ENCODE measurements around the gene RPS14.
A peak's percentile ranks its signal among the peaks of the same experiment; 100 is the strongest.
"Not testable (repeated sequence)": the region's sequence is repeated elsewhere in the genome, so short reads cannot be mapped to it uniquely, and the experiment has no call there.

The RPS14 gene

GRCh38 chr5:150443242-150444075, 6.1 kb downstream of the RPS14 start:
- no peak for DNase-seq

GRCh38 chr5:150442699-150443080, 6.8 kb downstream of the RPS14 start:
- no peak for DNase-seq

DNA sequence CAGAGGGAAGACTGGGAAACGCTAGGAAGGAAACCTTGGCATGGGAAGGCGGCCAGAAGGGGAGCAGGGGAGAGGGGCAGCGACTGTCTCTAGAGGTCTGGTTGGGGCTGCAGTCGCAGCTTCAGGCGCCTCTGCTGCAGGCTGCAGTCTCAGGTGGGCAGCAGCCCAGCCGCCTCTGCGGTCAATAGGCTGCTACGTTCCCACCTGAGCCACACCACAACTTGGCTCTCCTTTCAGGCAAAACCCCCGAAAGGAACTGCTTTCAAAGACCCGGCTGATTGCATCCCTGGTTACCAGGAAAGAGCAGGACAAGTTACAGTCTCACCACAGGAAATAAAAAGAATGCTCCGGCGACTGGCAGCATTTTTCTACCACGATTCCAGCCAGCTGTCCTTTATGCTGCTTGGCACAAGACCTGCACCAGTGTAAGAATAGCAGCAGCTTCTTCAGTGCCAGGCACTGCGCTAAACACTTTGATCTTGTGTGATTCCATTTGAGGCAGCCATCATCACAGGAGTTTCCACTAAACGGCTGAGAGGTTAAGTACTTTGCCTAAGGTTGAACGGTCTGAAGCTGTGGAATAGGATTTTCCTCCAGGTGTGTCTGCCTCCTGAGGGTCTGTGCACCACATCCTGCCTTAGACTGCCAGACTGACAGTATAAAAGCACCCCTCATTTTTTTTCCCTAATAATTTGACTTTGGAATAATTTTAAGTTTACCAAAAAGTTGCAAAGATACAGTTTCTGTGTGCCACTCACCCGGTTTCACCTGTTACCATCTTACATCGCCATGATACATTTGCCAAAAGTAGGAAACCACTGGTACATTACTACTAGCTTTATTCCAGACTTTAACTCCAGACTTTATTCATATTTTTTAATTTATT, 7.5 kb downstream of the RPS14 start:
- DNase-seq, result no peak

DNA sequence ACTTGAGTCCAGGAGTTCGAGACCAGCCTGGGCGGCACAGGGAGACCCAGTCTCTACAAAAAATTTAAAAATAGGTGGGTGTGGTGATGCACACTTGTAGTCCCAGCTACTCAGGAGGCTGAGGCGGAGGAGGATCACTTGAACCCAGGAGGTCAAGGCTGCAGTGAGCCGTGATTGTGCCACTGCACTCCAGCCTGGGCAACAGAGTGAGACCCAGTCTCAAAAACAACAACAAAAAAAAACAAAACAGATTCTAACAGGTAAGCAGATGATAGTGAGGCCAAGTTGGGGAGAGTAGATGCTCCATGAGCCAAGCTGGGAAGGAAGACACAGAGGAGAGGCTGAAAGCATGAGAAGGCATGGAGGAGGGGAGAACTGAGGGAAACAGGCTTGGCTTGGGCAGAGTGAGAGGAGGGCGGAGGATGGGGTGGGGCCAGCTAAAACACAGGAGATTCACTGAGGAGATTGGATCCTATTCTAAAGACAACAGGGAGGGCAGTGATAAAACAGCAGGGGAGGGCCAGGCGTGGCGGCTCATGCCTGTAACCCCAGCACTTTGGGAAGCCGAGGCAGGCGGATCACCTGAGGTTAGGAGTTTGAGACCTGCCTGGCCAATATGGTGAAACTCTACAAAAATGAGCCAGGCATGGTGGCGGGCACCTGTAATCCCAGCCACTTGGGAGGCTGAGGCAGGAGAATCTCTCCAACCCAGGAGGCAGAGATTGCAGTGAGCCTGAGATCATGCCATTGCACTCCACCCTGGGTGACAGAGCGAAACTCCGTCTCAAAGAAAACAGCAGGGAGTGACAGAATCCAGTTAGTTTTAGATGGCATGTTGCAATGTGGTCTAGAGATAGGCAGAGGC, 8.4 kb downstream of the RPS14 start:
- no peak for DNase-seq

DNA sequence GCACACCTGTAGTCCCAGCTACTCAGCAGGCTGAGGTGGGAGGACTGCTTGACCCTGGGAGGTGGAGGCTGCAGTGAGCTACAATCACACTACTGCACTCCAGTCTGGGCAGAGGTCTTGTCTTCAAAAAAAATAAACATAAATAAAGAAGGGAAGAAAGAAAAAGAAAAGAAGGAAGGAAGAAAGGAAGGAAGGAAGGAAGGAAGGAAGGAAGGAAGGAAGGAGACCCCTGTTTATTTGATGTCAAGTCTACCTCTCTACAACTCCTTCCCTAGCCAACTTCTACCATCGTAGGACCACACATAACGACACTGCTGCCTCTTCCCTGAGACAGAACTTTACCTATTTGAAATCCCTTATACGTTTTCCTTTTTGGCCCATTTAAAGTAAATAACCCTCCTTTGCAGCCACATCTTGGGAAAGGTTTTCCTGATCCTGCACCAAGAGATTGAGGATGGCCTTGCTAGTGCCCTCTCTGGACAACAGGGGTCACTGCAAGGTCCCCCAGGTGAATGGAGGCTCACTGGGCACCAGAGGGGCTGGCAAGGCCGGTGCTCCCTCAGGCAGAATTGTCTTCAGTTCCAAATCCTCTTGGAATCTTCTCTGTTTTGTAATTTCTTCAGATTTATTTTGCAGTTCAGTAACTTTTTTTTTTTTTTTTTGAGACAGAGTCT, 10.5 kb downstream of the RPS14 start:
- no peak for DNase-seq

DNA sequence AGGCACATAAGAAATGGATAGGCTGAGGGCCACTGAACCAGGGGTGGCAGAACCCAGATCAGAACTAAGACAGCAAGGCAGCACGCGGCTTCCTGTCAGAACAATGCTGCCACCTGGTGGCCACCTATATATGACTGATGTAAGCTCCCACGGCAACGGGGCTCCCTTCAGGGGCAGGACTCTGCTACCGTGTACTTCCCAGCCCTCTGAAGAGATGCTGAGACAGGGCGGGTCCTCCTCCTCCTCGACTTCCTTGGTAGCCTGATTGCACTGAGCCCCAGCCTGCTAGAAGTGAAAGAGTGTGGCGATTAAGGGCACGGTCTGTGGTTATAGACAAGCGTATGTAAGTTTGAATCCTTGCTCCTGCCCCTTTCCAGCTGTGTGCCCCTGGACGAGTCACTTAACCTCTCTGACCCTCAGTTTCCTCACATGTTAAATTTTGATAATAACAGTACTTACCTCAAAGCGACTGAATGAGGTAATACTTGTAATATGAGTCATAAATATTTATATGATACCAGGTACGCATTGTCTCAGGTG, 13.3 kb downstream of the RPS14 start:
- DNase-seq, result peak; percentile 77 to 90 (median 86)

GRCh38 chr5:150434464-150434863, 15.1 kb downstream of the RPS14 start:
- no peak for DNase-seq

DNA sequence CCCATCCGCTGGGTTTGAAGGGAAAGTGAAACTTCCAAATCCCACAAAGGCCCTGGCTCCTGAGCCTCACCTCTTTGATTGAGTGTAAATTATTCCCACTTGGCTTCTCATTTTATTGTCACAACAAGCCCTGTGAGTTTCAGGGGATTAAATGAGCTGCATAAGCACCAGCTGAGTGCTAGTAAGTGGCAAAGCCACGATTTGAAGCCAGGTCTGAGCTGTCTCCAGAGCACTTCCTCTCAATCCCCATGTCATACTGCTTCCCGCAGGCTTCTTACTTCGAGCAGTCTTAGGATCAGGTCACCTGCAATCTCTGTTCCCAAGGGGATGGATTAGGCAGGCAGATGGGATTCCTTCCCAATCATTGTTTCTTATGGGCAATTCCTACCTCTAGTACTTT, 18.0 kb downstream of the RPS14 start:
- DNase-seq, result no peak

DNA sequence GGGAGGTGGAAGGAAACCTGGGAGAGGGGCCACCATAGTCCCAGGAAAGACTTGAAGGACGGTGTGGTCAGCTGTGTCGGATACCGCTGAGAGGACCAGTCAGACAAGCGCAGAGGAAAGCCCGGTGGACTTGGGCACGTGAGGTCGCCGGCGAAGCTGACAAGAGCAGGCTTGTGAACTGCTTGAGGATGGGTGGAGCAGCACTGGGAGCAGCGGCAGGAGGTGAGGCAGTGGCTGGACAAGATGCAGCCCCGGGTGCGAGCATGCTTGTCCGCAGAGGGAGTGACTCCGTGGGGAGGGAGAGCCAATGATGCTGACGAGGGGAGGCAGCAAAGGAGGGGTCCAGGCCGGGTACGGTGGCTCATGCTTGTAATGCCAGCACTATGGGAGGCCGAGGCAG, 18.5 kb downstream of the RPS14 start:
- no peak for DNase-seq

DNA sequence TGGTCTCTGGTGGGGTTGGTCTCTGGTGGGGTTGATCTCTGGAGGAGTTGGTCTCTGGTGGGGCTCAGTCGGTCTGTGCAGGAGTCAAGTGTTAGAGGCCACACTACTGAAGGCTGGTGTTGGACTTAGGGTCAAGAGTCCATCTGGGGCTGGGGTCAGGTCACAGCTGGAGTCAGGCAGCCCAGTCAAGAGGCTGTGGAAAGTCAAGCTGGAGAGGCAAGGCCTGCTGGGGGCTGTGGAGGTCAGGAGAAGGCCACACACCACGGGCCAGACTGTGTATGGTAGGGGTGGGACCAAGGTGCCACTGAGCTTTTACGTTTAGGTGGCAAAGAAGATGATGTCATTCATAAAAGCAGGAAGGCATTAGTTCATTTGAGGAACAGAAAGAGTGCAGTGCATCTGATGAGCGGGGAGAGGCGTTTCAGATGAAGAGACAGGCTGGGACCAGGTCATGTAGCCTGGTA, 20.1 kb downstream of the RPS14 start:
- DNase-seq, result no peak

DNA sequence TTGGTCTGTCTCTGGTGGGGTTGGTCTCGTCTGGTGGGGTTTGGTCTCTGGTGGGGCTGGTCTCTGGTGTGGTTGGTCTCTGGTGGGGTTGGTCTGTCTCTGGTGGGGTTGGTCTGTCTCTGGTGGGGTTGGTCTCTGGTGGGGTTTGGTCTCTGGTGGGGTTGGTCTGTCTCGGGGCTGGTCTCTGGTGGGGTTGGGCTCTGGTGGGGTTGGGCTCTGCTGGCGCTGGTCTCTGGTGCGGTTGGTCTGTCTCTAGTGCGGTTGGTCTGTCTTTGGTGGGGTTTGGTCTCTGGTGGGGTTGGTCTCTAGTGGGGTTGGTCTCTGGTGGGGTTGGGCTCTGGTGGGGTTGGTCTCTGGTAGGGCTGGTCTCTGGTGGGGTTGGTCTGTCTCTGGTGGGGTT, 20.6 kb downstream of the RPS14 start:
- no peak for DNase-seq

GRCh38 chr5:150428106-150428876, 21.2 kb downstream of the RPS14 start:
- DNase-seq, result no peak

GRCh38 chr5:150426165-150426564, 23.4 kb downstream of the RPS14 start:
- DNase-seq, result not testable (repeated sequence)

- DNase-seq, result no peak
These were observed 26.8 kb downstream of the RPS14 start for GRCh38 chr5:150422758-150423157.

DNA sequence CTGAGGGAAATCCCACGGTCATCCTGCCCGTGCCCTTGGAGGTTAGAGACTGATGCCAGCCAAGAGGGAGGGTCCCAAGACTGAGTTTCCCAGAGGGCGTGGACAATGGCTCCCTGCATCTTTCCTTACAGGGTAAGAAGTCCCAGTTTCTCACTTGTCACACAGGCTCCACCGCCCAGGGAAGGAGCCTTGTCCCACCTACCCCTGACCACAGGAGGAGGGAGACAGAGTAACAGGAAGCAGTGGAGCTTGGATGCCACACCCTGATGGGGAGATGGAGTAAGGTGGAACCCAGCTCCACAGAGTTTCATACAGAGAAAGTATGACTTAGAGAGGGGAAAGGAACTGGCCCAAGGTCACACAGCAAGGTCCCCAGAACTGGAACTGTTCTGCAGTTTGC, 27.5 kb downstream of the RPS14 start:
- no peak for DNase-seq

DNA sequence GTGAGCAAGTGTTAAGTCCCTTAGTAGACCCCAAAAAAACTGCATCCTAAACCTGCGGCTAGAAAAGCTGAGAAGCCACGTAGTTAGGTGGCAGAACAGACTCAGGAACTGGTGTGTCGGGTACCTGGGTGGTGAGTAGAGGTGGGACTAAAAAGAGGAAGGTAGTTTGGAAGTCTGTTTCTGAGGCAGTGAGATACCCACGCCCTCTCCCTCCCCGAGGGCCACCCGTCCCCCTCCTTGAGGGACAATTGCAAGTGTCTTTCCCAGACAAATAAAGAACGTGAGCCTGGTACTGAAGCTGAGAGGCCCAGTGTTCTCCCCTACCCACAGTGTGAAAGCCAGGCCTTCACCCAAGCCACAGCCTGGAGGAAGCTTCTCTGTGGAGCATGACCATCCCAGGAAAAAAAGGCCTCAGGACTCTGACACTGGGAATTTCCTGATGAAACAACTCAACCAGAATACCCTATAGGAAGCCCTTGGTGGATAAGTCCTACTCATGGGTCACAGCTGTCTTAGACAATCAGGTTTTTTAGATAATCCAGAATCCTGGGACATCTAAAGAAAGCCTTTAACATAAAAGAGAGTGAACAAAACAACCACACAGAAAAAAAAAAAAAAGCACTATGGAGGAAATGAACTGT, 29.8 kb downstream of the RPS14 start:
- DNase-seq, result no peak

DNA sequence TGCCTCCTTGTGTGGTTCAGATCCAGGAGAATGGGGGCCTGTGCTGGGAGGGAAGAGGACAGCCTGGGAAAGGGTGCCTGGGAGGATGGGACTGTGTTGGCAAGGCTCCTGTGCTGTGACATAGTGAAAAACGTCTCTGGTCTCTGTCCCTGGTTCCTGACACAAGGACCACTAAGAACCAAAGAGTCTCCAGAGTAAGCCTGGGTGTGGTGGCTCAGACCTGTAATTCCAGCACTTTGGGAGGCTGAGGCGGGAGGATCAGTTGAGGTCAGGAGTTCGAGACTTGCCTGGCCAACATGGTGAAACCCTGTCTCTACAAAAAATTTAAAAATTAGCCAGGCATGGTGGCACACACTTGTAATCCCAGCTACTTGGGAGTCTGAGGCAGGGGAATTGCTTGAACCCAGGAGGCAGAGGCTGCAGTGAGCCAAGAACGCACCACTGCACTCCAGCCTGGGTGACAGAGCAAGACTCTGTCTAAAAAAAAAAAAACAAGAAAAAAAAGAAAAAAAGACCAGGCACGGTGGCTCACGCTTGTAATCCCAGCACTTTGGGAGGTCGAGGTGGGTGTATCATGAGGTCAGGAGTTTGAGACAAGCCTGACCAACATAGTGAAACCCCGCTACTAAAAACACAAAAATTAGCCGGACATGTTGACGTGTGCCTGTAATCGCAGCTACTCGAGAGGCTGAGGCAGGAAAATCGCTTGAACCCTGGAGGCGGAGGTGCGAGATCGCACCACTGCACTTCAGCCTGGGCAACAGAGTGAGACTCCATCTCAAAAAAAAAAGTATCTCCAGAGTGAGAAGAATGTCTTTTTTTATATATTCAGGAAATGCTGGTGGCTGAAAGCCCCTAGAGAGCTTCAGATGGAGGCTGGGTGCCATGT, 35.4 kb downstream of the RPS14 start:
- not testable (repeated sequence) for DNase-seq

DNA sequence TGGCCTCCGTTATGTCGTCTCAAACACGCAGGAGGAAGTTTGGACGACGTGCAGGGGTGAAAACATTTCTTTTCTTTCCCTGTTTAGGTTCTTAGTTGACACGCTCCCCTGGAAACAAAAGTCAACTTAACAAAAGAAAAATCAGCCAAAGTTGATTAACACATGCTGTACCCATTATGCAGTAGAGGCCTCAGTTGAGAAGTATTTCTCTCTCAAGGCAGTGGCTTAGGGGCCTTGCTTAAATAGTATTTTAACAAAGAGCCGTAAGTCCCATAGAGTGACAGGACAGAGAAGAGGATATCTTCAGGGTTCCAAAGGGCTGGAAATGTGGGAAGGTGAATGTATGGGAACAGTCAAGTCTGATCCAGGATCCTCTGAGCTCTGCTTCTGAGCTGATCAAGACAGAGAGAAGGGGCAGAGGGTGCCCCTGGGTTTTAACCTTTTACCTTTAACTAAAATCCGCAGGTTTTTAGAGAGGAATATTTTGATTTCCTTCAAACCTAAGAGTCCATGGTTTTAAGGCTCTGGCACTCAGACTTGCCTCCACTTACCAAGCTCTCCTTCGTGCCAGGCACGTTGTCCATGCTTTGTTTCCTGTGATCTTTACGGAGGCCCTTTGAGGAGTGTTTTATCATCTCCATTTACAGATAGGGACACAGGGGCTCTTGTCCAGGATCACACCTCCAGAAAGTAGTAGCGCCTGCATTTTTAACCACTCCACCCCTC, 36.2 kb downstream of the RPS14 start:
- DNase-seq, result no peak
